HL-60 (cell line): ENCODE data around the gene SFMBT2.

Experiments used
- DNase-seq, 2 experiments: peaks; one replicate each; pipeline ENCODE4 v3.0.0-alpha.2; 2010 to 2020; ENCODE audit warnings: low read depth in 1 of 2, low spot score in 1 of 2
- H3K27ac ChIP-seq: fragments of 250-450 bp; sonication (Bioruptor Pico); replicated peaks from 2 replicates; pipeline ENCODE4 v1.5.1; 2020; ENCODE audit warnings: mild to moderate bottlenecking, moderate library complexity
- H3K27me3 ChIP-seq: fragments of 250-450 bp; sonication (Bioruptor Pico); 2 replicates; pipeline ENCODE4 v1.5.1; 2021; ENCODE audit warnings: mild to moderate bottlenecking, moderate library complexity; ENCODE audit not compliant: insufficient read depth, poor library complexity, severe bottlenecking
- H3K4me3 ChIP-seq: replicated peaks from 2 replicates; pipeline ENCODE4 v1.5.1; 2011; ENCODE audit warnings: mild to moderate bottlenecking, control low read depth, low read length; ENCODE audit not compliant: insufficient read depth
- CTCF ChIP-seq: IDR thresholded peaks from one replicate; pipeline ENCODE4 v1.5.1; 2011; ENCODE audit warnings: low read length, control low read depth, inconsistent platforms; ENCODE audit not compliant: insufficient read depth
- GABPA ChIP-seq: IDR thresholded peaks from 2 replicates; pipeline ENCODE4 v1.6.1; 2012; ENCODE audit warnings: low read depth
- POLR2AphosphoS5 ChIP-seq: IDR thresholded peaks from 2 replicates; pipeline ENCODE4 v1.6.1; 2012; ENCODE audit warnings: low read depth
- REST ChIP-seq: IDR thresholded peaks from 2 replicates; pipeline ENCODE4 v1.6.1; 2012; ENCODE audit warnings: low read depth; ENCODE audit not compliant: insufficient replicate concordance
- SPI1 ChIP-seq: IDR thresholded peaks from 2 replicates; pipeline ENCODE4 v1.6.1; 2012; ENCODE audit warnings: low read depth, mild to moderate bottlenecking, borderline replicate concordance

Gene SFMBT2

GRCh38 chr10:7414766-7415165, 3.9 kb upstream of the SFMBT2 start:
- Histone ChIP-seq H3K4me3 (no peak overlapping the region), H3K27ac (no peak overlapping the region), H3K27me3 (no peaks in the 10 kb centered on the region)
- no peak for DNase-seq
- no peak for TF ChIP-seq SPI1
- TF ChIP-seq GABPA = no peak
- no peak for TF ChIP-seq REST
- no peak for TF ChIP-seq POLR2AphosphoS5
- TF ChIP-seq CTCF = no peak

GRCh38 chr10:7412928-7413282, 2.1 kb upstream of the SFMBT2 start:
- H3K27ac ChIP-seq = no peak overlapping the region
- no peak overlapping the region for H3K4me3 ChIP-seq
- H3K27me3 ChIP-seq = no peaks in the 10 kb centered on the region
- DNase-seq = no peak
- TF ChIP-seq SPI1 (no peak), GABPA (no peak), REST (no peak), POLR2AphosphoS5 (no peak), CTCF (no peak)

- no peak overlapping the region for H3K4me3 ChIP-seq
Measured at GRCh38 chr10:7412237-7412927, 1.5 kb upstream of the SFMBT2 start.

GRCh38 chr10:7411671-7412128, 866 bp upstream of the SFMBT2 start:
- TF ChIP-seq POLR2AphosphoS5 (no peak), SPI1 (no peak), CTCF (no peak), GABPA (no peak), REST (no peak)
- Histone ChIP-seq H3K27ac (no peak overlapping the region), H3K27me3 (no peaks in the 10 kb centered on the region), H3K4me3 (peak overlapping the region; percentile 63)
- DNase-seq = no peak

More at GRCh38 chr10:7412237-7412927, 1.5 kb upstream of the SFMBT2 start:
- no peak for DNase-seq
- TF ChIP-seq SPI1 (no peak), GABPA (no peak)
- Histone ChIP-seq H3K27ac (no peak overlapping the region), H3K27me3 (no peaks in the 10 kb centered on the region)
